Measurements from ENCODE around the gene UBE3D.

DNA sequence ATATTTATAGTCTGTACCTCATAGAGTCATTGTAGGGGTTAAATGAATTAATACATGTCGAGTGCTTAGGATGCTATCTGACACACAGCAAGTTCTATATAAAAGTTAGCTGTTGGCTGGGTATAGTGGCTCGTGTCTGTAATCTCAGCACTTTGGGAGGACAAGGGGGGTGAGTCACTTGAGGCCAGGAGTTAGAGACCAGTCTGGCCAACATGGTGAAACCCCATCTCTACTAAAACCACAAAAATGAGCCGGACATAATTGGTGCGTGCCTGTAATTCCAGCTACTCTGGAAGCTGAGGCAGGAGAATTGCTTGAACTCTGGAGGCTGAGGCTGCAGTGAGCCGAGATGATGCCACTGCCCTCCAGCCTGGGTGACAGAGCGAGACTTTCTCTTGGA lies 222.9 kb downstream of the UBE3D start:
- TF ChIP-seq EZH2 (IDR thresholded peaks at IDR 0.05) (no peak), POLR2AphosphoS5 (IDR thresholded peaks at IDR 0.05; ENCODE audit: borderline replicate concordance, low read depth, low read length) (no peak)
